ENCODE results near the gene AMY1A.
"Not testable (repeated sequence)": the region's sequence is repeated elsewhere in the genome, so short reads cannot be mapped to it uniquely, and the experiment has no call there.

AMY1A gene

DNA sequence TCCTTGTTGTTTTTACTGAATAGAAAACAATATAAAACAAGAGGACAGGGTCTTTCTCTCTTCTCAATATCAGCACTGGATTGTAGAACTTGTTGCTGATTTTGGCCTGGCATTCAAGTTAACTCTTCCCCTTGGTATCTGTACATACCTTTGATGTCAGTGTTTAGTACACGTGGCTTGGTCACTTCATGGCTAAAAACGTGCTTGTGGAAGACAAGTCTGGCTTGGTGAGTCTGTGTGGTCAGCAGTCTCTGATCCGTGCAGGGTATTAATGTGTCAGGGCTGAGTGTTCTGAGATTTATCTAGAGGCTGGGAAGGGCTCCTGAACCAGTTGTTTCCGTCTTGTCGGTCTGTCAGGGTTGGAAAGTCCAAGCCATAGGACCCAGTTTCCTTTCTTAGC is at the start of gene AMY1A:
AMY1A (plus strand) TSS at position 301 of the 400 bp plus-strand sequence. CDS start 571 bp downstream, outside the sequence.
- FAIRE-seq: not testable (repeated sequence)

DNA sequence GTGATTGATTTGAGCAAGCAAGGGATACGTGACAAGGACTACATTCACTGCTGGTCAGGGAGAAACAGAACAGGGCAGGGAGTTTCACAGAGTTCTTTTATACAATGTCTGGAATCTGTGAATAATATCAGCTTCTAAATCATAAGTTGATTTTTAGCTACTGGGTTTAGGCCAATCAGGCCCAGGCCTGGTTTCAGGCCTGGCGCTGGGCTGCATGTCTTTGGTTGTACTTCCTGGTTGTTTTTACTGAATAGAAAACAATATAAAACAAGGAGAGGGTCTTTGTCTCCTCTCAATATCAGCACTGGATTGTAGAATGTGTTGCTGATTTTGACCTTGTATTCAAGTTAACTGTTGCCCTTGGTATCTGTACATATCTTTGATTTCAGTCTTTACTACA is 39.2 kb upstream of the AMY1A start:
- no peak for FAIRE-seq

DNA sequence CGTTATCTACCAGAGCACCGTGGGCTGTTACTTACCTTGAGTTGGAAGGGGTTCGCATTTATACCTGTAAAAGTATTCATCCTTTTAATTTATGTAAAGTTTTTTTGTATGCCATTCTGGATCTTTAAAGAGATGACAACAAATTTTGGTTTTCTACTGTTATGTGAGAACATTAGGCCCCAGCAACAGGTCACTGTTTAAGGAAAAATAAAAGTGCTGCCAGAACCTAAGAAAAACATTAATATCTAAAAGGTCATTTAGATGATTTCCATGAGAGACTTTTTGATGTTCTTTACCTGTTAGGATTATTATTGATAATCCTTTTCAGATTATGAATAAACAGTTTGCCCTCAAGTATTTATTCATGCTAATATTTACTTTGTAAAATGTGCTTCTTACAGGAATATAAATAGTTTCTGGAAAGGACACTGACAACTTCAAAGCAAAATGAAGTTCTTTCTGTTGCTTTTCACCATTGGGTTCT is 38.5 kb upstream of the AMY1A start, which contains the start of gene AMY2A:
AMY2A (plus strand) TSS at position 434 of the 484 bp plus-strand sequence; CDS start at position 448, 14 bp downstream.
- not testable (repeated sequence) for FAIRE-seq

DNA sequence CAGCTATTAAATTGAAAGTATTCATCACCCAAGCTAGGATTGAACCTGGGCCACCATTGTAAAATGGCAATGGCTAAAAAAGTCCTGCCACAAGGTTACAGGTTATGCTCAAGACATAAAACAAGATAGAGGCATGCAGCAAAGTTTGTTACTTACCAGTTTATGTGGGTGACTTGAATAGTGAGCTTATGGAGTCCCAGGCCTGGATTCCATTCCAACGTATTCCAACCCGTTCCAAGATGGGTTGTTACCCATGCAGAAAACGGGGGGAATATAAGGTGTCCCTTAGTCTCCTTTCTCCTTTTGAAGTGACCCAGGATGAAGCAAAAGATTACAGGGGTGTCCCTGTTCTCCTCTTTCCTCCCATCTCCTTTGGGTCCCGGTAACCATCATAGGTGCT is 28.1 kb upstream of the AMY1A start:
- not testable (repeated sequence) for FAIRE-seq

DNA sequence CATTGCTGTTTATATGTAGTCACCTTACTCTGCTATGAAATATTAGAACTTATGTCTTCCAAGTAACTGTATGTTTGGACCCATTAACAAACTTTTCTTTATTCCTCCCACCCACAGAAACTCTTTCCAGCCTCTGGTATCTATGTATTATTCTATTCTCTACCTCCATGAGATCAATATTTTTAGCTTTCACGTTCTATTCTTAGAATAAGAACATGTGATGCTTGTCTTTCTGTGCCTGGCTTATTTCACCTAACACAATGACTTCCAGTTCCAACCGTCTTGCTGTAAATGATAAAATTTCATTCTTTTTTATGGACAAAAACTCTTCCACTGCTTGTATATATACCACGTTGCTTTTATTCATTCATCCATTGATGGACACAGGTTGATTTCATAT is 14.4 kb upstream of the AMY1A start:
- FAIRE-seq: not testable (repeated sequence)

DNA sequence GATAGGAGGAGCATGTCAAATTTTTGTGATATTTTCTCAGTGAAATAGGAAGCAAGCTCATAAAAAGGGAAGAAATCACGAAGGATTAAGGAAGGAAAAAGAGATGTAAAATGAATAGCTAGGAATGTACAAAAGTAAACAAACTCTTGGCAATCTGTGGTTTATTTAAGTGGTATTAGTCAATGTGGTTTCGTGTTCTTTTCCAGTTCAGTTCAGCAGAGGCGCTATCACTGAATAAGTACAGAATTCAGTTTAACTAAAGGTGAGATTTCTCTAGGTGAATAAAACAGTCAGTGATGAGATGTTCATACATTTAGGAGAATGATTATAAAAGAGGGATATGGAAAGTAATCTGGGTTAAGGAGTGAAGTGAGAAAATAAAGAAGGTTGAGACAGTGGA is 11.7 kb upstream of the AMY1A start:
- FAIRE-seq: not testable (repeated sequence)

DNA sequence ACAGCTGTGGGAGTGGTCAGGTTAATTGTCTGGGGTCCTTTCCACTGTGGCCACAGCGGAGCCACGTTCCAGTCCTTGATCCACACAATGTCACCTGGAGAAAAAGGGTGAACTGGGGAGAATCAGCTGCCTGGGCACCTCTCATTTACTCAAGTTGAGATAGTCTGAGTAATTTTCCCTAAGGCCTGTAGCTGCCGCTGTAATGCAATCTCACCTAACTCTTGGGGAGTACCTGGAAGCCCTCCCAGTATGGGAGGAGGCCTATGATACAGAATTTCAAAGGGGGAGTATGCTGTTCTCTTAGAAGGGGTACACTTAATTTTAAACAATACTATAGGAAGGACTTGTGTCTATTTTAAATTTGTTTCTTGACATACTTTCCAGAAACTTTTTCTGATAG is 5.3 kb upstream of the AMY1A start:
- FAIRE-seq: not testable (repeated sequence)

DNA sequence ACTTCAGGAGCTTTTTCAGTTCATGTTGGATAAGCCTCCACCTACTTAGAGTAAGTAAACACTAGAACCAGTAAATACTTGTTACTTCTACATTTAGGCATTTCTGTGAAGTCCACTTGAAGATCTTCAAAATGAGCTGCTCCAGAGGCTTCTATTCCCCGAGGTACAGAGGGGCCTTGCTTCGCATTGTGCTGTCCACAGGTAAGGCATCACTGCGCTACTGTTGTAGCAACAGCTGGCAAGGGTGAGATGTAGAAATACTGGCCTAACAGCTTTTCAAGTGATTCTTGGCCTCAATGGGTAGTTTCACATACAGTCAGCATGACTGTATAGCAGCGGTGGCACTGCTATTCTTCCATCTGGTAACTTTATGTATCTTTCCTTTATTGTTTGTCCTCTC is 4.7 kb upstream of the AMY1A start:
- not testable (repeated sequence) for FAIRE-seq

DNA sequence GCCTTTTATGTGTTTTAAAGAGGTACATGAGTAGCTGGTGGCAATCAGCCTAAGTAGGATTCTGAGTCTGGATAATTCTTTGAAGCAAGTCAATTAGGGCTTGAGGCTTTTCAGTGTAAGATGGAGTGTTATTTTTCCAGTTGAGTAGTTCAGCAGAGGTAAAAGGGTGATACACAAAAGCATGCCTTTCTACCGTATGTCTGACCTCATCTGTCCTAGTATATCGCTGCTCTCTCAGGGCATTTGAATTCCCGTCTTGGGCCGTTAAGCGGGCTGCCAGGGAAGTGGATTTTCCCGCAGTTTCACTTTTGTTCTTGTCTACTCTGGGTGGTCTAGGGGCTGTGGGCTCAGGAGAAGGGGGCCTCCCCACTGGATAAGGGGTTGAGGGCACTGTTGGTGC is 1.4 kb upstream of the AMY1A start:
- FAIRE-seq: not testable (repeated sequence)

DNA sequence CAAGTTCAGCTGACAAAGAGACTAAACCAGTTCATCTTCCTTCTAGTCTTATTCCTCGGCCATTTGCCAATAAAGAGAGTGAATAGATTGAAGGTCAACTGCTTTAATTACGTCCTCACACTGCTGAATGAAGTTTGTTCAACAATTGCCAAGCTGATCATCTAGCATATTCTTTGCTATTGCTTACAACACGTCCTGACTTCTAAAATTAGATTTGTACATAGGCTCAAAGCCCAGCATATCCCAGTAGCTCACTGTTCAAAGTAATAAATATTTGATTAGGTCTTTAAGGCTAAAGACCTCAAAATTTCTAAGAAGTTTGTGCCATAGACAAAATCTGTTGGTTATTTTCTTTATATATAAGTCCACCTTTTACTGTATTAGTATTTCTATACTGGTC is 20.8 kb downstream of the AMY1A start:
- FAIRE-seq: not testable (repeated sequence)

DNA sequence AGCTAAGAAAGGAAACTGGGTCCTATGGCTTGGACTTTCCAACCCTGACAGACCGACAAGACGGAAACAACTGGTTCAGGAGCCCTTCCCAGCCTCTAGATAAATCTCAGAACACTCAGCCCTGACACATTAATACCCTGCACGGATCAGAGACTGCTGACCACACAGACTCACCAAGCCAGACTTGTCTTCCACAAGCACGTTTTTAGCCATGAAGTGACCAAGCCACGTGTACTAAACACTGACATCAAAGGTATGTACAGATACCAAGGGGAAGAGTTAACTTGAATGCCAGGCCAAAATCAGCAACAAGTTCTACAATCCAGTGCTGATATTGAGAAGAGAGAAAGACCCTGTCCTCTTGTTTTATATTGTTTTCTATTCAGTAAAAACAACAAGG is 40.5 kb downstream of the AMY1A start, which contains the start of gene AMY1B:
AMY1B (minus strand) TSS at position 101 of the 400 bp plus-strand sequence. CDS start 571 bp downstream, outside the sequence.
- FAIRE-seq: not testable (repeated sequence)

DNA sequence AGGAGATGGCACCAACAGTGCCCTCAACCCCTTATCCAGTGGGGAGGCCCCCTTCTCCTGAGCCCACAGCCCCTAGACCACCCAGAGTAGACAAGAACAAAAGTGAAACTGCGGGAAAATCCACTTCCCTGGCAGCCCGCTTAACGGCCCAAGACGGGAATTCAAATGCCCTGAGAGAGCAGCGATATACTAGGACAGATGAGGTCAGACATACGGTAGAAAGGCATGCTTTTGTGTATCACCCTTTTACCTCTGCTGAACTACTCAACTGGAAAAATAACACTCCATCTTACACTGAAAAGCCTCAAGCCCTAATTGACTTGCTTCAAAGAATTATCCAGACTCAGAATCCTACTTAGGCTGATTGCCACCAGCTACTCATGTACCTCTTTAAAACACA is 41.9 kb downstream of the AMY1A start:
- FAIRE-seq: not testable (repeated sequence)

DNA sequence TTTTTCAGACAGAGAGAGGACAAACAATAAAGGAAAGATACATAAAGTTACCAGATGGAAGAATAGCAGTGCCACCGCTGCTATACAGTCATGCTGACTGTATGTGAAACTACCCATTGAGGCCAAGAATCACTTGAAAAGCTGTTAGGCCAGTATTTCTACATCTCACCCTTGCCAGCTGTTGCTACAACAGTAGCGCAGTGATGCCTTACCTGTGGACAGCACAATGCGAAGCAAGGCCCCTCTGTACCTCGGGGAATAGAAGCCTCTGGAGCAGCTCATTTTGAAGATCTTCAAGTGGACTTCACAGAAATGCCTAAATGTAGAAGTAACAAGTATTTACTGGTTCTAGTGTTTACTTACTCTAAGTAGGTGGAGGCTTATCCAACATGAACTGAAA is 45.1 kb downstream of the AMY1A start:
- not testable (repeated sequence) for FAIRE-seq

DNA sequence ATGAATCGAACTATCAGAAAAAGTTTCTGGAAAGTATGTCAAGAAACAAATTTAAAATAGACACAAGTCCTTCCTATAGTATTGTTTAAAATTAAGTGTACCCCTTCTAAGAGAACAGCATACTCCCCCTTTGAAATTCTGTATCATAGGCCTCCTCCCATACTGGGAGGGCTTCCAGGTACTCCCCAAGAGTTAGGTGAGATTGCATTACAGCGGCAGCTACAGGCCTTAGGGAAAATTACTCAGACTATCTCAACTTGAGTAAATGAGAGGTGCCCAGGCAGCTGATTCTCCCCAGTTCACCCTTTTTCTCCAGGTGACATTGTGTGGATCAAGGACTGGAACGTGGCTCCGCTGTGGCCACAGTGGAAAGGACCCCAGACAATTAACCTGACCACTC is 45.7 kb downstream of the AMY1A start:
- FAIRE-seq: not testable (repeated sequence)

DNA sequence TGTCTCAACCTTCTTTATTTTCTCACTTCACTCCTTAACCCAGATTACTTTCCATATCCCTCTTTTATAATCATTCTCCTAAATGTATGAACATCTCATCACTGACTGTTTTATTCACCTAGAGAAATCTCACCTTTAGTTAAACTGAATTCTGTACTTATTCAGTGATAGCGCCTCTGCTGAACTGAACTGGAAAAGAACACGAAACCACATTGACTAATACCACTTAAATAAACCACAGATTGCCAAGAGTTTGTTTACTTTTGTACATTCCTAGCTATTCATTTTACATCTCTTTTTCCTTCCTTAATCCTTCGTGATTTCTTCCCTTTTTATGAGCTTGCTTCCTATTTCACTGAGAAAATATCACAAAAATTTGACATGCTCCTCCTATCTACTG is 52.1 kb downstream of the AMY1A start:
- not testable (repeated sequence) for FAIRE-seq

DNA sequence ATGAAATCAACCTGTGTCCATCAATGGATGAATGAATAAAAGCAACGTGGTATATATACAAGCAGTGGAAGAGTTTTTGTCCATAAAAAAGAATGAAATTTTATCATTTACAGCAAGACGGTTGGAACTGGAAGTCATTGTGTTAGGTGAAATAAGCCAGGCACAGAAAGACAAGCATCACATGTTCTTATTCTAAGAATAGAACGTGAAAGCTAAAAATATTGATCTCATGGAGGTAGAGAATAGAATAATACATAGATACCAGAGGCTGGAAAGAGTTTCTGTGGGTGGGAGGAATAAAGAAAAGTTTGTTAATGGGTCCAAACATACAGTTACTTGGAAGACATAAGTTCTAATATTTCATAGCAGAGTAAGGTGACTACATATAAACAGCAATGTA is 54.8 kb downstream of the AMY1A start:
- FAIRE-seq: not testable (repeated sequence)

All from A204.1 (cell line).